NCI-H82 treated with DMSO at 0.1 percent for 48 hours (cell line): ENCODE data around the gene DLGAP1.
"Not testable (repeated sequence)": the region's sequence is repeated elsewhere in the genome, so short reads cannot be mapped to it uniquely, and the experiment has no call there.

Experiments
- DNase-seq: peaks from one replicate; lab custom pipeline; 2025; ENCODE audit not compliant: unreplicated experiment; lab: John Stamatoyannopoulos, UW

Gene DLGAP1

GRCh38 chr18:3493501-3494244 is 961.4 kb downstream of the DLGAP1 start:
- no peak for DNase-seq

- DNase-seq: no peak
Measured at GRCh38 chr18:3492721-3493120, 962.4 kb downstream of the DLGAP1 start.

- DNase-seq: no peak
Measured at GRCh38 chr18:3491981-3492555, 963.0 kb downstream of the DLGAP1 start.

DNA sequence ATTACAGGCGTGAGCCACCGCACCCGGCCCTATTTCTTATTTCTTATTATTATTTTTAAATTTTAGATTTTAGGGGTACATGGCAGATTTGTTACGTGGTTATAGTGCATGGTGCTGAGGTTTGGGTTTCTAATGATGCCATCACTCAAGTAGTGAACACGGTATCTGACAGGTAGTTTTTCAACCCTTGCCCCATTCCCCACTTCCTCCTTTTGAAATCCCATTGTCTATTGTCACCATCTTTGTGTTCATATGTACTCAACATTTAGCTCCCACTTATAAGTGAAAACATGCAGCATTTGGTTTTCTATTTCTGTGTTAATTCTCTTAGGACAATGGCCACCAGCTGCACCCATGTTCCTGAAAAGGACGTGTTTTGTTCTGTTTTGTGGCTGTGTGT is 965.6 kb downstream of the DLGAP1 start:
- DNase-seq: no peak

DNA sequence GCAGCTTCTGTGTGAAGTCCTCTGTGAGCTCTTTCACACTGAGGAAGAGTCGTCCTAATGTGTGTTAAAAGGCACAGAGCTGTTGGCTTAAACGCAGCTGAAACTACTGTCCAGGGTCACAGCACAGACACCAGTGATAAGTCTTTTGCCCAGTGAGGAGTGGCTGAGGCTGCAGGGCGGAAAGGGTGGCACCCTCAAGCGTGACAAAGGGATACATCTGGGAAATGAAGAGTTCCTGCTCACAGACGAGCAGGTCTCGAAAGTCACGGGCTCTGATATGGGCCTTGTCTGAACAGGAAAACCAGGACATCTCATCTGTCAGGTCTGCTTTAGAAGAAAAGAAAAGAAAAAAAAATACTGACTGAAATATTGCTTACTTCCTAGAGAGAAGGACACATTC is 968.6 kb downstream of the DLGAP1 start:
- DNase-seq: no peak

DNA sequence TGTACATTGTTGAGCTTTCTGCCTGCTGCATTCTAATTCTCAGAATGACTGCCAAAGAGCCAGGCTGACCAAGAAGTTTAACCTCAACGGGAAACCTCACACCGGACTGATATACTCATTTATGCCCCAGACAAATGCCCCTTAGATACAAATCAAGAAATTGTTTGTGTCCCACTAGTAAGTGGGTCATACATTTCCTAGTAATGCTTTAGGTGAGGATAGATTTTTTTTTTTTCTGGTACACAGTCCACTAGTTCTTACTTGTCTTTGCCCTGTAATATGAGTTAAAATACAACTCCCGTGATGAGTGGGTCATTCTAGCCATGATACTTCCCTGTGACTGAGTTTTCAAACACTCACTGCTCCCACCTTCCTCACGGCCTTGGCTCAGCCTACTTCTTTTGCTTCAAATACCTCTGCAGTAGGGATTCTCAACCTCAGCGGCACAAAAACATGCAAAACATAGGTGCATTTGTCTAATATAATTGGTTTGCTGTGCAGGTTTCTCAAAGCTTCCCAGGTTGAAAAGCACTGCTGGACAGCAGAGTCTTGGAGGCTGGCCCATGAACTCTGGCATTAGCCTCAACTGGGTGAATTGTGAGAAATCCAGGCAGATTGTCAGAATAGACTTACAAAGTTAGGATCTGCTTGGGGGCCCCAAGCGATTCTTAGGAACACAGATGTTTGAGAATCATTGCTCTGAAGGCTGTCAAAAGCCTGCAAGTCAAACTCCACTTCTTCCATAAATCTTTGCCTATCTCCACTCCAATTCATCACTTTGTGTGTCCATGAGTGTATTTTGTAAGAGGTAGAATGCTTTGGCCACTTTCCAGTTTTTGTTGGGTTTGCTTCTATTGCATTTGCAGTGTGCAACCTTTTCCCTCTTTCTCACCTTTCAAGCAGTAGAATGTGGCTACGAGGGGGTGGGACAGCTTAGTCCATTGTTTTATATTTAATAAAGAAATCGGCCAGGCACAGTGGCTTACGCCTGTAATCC is 969.7 kb downstream of the DLGAP1 start:
- no peak for DNase-seq

DNA sequence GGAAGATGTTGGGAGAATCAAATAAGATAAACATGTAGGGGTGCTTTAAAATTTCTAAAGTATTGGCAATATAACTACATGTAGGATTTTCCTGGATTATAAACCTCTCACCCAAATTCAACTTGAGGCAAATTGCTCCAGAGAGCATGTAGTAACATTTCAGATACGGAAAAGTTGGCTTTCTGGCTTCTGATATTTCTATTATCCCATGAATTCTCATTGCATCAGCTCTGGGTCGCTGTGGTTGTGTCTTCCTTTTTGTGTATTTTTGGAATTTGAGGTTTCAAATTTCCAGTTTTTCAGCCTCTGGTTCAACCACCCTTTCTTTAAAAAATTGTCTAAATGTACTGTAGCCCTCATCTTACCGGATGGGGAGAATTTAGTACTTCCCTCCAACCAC is 972.8 kb downstream of the DLGAP1 start:
- no peak for DNase-seq

GRCh38 chr18:3481696-3482210 is 973.4 kb downstream of the DLGAP1 start:
- no peak for DNase-seq

GRCh38 chr18:3480827-3481573 is 974.1 kb downstream of the DLGAP1 start:
- no peak for DNase-seq

- no peak for DNase-seq
Measured at GRCh38 chr18:3479978-3480509, 975.1 kb downstream of the DLGAP1 start.

DNA sequence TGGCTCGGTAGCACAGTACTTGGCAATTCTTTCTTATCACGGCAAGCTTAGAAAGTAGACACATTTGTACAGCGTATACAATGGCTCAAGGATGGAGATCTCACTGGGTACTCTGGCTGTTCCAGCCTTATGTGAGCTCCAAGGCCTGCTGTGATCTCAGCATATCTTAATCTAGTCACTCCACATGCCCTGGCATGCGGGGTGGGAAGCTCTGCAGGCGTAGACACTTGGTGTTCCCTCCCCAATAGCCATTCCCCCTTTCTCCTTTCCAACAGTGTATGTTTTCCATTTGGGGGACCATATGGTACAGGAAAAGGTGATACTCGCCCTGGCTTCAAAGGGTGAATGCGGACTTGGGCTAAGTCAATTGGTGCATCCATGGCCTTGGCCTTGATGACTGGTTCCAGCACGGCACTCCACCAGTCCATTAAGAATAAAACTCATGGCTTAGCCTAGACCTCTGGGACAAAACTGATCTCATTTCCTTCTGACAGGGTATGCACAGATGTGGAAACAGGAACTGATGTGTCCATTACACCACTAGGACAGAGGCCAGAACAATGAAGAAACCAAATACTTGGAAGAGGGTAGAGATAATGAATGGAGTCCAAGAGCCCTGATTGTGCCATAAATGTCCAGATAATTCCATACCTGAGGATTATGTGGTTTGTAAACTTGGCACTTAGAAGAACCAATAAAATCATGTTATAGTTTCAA is 976.7 kb downstream of the DLGAP1 start:
- no peak for DNase-seq

GRCh38 chr18:3472681-3473544 is 982.2 kb downstream of the DLGAP1 start:
- no peak for DNase-seq

DNA sequence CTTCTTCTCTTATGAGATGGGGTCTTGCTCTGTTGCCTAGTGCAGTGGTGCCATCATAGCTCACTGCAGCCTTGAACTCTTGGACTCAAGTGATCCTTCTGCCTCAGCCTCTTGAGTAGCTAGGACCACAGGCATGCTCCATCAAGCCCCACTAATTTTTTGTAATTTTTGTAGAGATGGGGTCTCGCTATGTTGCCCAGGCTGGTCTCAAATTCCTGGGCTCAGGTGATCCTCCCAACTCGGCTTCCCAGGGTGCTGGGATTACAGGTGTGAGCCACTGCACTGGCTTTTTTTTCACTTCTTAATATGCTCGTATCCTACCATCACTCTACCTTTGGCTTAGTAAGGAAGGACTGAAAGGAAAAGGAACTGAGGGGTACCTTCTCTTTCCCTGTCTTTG is 983.0 kb downstream of the DLGAP1 start:
- not testable (repeated sequence) for DNase-seq

- no peak for DNase-seq
Measured at GRCh38 chr18:3471141-3471648, 983.9 kb downstream of the DLGAP1 start.

- DNase-seq: no peak
Measured at GRCh38 chr18:3468833-3469232, 986.3 kb downstream of the DLGAP1 start.

GRCh38 chr18:3468066-3468705 is 986.9 kb downstream of the DLGAP1 start:
- no peak for DNase-seq

DNA sequence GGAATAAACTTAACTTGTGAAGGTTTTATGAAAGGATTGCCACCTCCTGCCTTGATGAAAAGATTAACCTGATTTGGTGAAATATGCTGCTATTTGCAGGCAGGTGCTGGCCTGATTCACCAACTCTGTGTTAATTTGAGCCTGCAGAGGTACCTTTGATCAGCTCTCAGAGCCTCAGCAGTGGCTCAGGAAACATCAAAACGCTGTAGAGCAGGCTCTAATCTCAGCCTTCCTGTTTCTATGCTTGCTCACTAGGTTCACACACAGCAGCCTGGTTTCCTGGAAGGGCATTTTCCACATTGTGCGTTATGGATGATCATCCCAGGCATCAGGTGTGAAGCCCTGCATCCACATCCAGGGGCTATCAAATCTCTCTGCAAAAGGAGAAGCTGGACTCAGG is 988.2 kb downstream of the DLGAP1 start:
- DNase-seq: no peak

GRCh38 chr18:3466045-3466444 is 989.1 kb downstream of the DLGAP1 start:
- DNase-seq: no peak
